GM12873 (cell line): ENCODE measurements around the gene DEFB131B.

Experiments used
- CTCF ChIP-seq: IDR thresholded peaks from 2 replicates; pipeline ENCODE4 v1.5.1; 2012; ENCODE audit warnings: low read depth, mild to moderate bottlenecking, moderate library complexity, low read length, control low read depth; ENCODE audit not compliant: insufficient read depth; ENCODE audit errors: missing control alignments

Gene DEFB131B

GRCh38 chr11:71913756-71914526 lies 35.7 kb downstream of the DEFB131B start:
- no peak for TF ChIP-seq CTCF

- no peak for TF ChIP-seq CTCF
These were observed 36.5 kb downstream of the DEFB131B start for GRCh38 chr11:71914617-71915189.

- TF ChIP-seq CTCF = no peak
These were observed 39.4 kb downstream of the DEFB131B start for GRCh38 chr11:71917646-71918140.

- no peak for TF ChIP-seq CTCF
These were observed 49.8 kb downstream of the DEFB131B start, which contains the start of gene XNDC1N for GRCh38 chr11:71927820-71928736. Gene XNDC1N (minus strand): TSS chr11:71928594. CDS start chr11:71923353, 5,241 bp downstream.

- no peak for TF ChIP-seq CTCF
These were observed 50.6 kb downstream of the DEFB131B start, which contains the start of gene RNF121 for GRCh38 chr11:71928737-71929443. Gene RNF121 (plus strand): TSS chr11:71929046. CDS start chr11:71929062, 16 bp downstream.

- TF ChIP-seq CTCF = no peak
These were observed 51.2 kb downstream of the DEFB131B start for GRCh38 chr11:71929491-71929890.
